Hepatocyte (in vitro differentiated cells): ENCODE results near the gene INSL3. TPM values are rescaled to one million over a fixed set of nuclear protein-coding genes. Genes with fewer than 3 reads are reported as not detected.

Experiments used
- DNase-seq: peaks from one replicate; pipeline ENCODE4 v3.0.0-alpha.2; 2016; ENCODE audit warnings: low spot score
- H2AFZ ChIP-seq: fragments of 200-600 bp; sonication (generic); 2 replicates; pipeline ENCODE4 v1.6.0; 2016; ENCODE audit warnings: antibody characterized with exemption, mild to moderate bottlenecking
- H3K27ac ChIP-seq: fragments of 200-600 bp; sonication (generic); 2 replicates; pipeline ENCODE4 v1.5.1; 2016; ENCODE audit warnings: mild to moderate bottlenecking
- H3K27me3 ChIP-seq: fragments of 200-600 bp; sonication (generic); 2 replicates; pipeline ENCODE4 v1.6.1; 2016
- H3K36me3 ChIP-seq: fragments of 200-600 bp; sonication (generic); replicated peaks from 2 replicates; pipeline ENCODE4 v1.5.1; 2016; ENCODE audit warnings: low read depth; ENCODE audit not compliant: insufficient read depth
- H3K4me1 ChIP-seq: fragments of 200-600 bp; sonication (generic); 2 replicates; pipeline ENCODE4 v1.5.1; 2016; ENCODE audit warnings: mild to moderate bottlenecking, moderate library complexity; ENCODE audit not compliant: insufficient read depth
- H3K4me2 ChIP-seq: fragments of 200-600 bp; sonication (generic); 2 replicates; pipeline ENCODE4 v1.6.0; 2016
- H3K4me3 ChIP-seq: fragments of 200-600 bp; sonication (generic); 2 replicates; pipeline ENCODE4 v1.5.1; 2016; ENCODE audit warnings: mild to moderate bottlenecking
- H3K79me2 ChIP-seq: fragments of 200-600 bp; sonication (generic); 2 replicates; pipeline ENCODE4 v1.6.0; 2017; ENCODE audit warnings: mild to moderate bottlenecking
- H3K9me2 ChIP-seq: fragments of 200-600 bp; sonication (generic); replicated peaks from 2 replicates; pipeline ENCODE4 v1.6.0; 2017; ENCODE audit warnings: mild to moderate bottlenecking; ENCODE audit not compliant: insufficient read depth
- H3K9me3 ChIP-seq: fragments of 200-600 bp; sonication (generic); 2 replicates; pipeline ENCODE4 v1.5.1; 2016; ENCODE audit warnings: low read depth, mild to moderate bottlenecking
- H4K20me1 ChIP-seq: fragments of 200-600 bp; sonication (generic); 2 replicates; pipeline ENCODE4 v1.6.0; 2016; ENCODE audit warnings: mild to moderate bottlenecking; ENCODE audit not compliant: insufficient read depth, poor library complexity, severe bottlenecking
- CTCF ChIP-seq: fragments of 200-600 bp; sonication (generic); IDR thresholded peaks from 2 replicates; pipeline ENCODE4 v1.5.1; 2016; ENCODE audit warnings: antibody characterized with exemption, mild to moderate bottlenecking; ENCODE audit not compliant: poor library complexity
- EZH2 ChIP-seq: fragments of 200-600 bp; sonication (generic); IDR thresholded peaks from 2 replicates; pipeline ENCODE4 v1.6.1; 2016; ENCODE audit warnings: antibody characterized with exemption, mild to moderate bottlenecking, borderline replicate concordance
- EZH2phosphoT487 ChIP-seq: fragments of 200-600 bp; sonication (generic); IDR thresholded peaks from one replicate; pipeline ENCODE4 v1.6.1; 2018; ENCODE audit warnings: antibody characterized with exemption, mild to moderate bottlenecking, low read depth, moderate library complexity; ENCODE audit not compliant: unreplicated experiment, severe bottlenecking
- WGBS: methylation state at CpG from one replicate; pipeline ENCODE4 v1.1.6; 2016; ENCODE audit warnings: low lambda C conversion rate; ENCODE audit errors: missing lambda C conversion rate; 5-methylcytosine and 5-hydroxymethylcytosine counted together
- polyA plus RNA-seq: library from polyadenylated mRNA; unstranded; fragments of >200 nt; fragmentation: Nextera tagmentation; extraction: Ambion mirVana; gene quantifications from 2 replicates; pipeline ENCODE4 v1.2.1, GENCODE V29; 2016
- total RNA-seq: library from RNA; depleted of rRNA; stranded (reverse); fragments of >200 nt; gene quantifications from 2 replicates; pipeline ENCODE4 v1.2.3, GENCODE V29; 2014

Gene INSL3
- total RNA-seq (not detected in 2 replicates), polyA plus RNA-seq (0.21 and 0.35 TPM in 2 replicates)

GRCh38 chr19:17821190-17821589, at the start of gene INSL3:
Gene INSL3, minus strand, starts transcription at chr19:17821519. Its CDS starts 13 bp downstream, at chr19:17821506.
- Histone ChIP-seq H3K27me3 (no peaks in the 10 kb centered on the region), H3K4me1 (no peaks in the 10 kb centered on the region), H3K9me3 (no peaks in the 10 kb centered on the region), H3K36me3 (no peaks in the 10 kb centered on the region), H2AFZ (no peak within 1 kb of the TSS), H3K27ac (no peak within 1 kb of the TSS), H3K9me2 (no peaks in the 10 kb centered on the region), H3K79me2 (no peaks in the 10 kb centered on the region), H3K4me3 (no peak within 1 kb of the TSS), H3K4me2 (no peak within 1 kb of the TSS), H4K20me1 (no peaks in the 10 kb centered on the region)
- 95% methylated on average over 26 of the region's 34 CpGs for WGBS
- TF ChIP-seq EZH2phosphoT487: no peak
- no peak for TF ChIP-seq CTCF
- no peak for TF ChIP-seq EZH2
- no peak for DNase-seq

- Histone ChIP-seq H3K27ac (no peak overlapping the region), H3K4me2 (no peak overlapping the region), H3K79me2 (no peaks in the 10 kb centered on the region), H3K4me1 (no peaks in the 10 kb centered on the region), H4K20me1 (peaks cover 3% of the 10 kb centered on the region), H3K9me2 (no peaks in the 10 kb centered on the region), H3K27me3 (peaks cover 51% of the 10 kb centered on the region), H3K4me3 (no peak overlapping the region), H3K9me3 (no peaks in the 10 kb centered on the region), H3K36me3 (no peaks in the 10 kb centered on the region), H2AFZ (no peak overlapping the region)
- TF ChIP-seq EZH2 (no peak), EZH2phosphoT487 (no peak), CTCF (no peak)
- WGBS: 29% methylated on average over 11 of the region's 11 CpGs
- DNase-seq: no peak
These were observed 47.8 kb upstream of the INSL3 start for GRCh38 chr19:17869114-17869608.

GRCh38 chr19:17868669-17869068, 47.4 kb upstream of the INSL3 start:
- H3K27me3 ChIP-seq: peaks cover 49% of the 10 kb centered on the region
- H3K4me1 ChIP-seq: no peaks in the 10 kb centered on the region
- no peaks in the 10 kb centered on the region for H3K9me2 ChIP-seq

More at GRCh38 chr19:17868669-17869068, 47.4 kb upstream of the INSL3 start:
- Histone ChIP-seq H3K36me3 (no peaks in the 10 kb centered on the region), H3K9me3 (no peaks in the 10 kb centered on the region), H2AFZ (no peak overlapping the region), H3K27ac (no peak overlapping the region), H3K4me3 (no peak overlapping the region), H4K20me1 (peaks cover 7% of the 10 kb centered on the region), H3K4me2 (no peak overlapping the region), H3K79me2 (no peaks in the 10 kb centered on the region)
- no peak for TF ChIP-seq EZH2
- no peak for TF ChIP-seq EZH2phosphoT487
- no peak for TF ChIP-seq CTCF
- WGBS: 75% methylated on average over 4 of the region's 6 CpGs
- no peak for DNase-seq
